T-helper 17 cell (primary cell): ENCODE measurements around the gene SYT14. TPM values are rescaled to one million over a fixed set of nuclear protein-coding genes. Genes with fewer than 3 reads are reported as not detected.
"Not testable (repeated sequence)": the region's sequence is repeated elsewhere in the genome, so short reads cannot be mapped to it uniquely, and the experiment has no call there.

Experiments used
- ATAC-seq: fragments of 150-1000 bp; cut with Tn5 transposase; 2 replicates; pipeline ENCODE4 v1.10.0; 2021; ENCODE audit warnings: mild to moderate bottlenecking, moderate library complexity
- DNase-seq, 3 donors: peaks; one replicate each; pipeline versions ENCODE4 v3.0.0 to v3.0.0-alpha.2; 2020 to 2021
- H3K9me3 ChIP-seq: one replicate; pipeline ENCODE4 v1.7.0; 2013; ENCODE audit warnings: low read length, mild to moderate bottlenecking; ENCODE audit not compliant: control insufficient read depth, poor library complexity, severe bottlenecking
- H3K27ac Mint-ChIP-seq: one replicate; pipeline ENCODE4 v1.8.0; 2022; ENCODE audit warnings: mild to moderate bottlenecking, moderate library complexity, mixed read lengths
- H3K27me3 Mint-ChIP-seq: one replicate; pipeline ENCODE4 v1.8.0; 2022; ENCODE audit warnings: mixed read lengths
- H3K36me3 Mint-ChIP-seq: one replicate; pipeline ENCODE4 v1.8.0; 2022; ENCODE audit warnings: low read depth, mixed read lengths
- H3K4me1 Mint-ChIP-seq: one replicate; pipeline ENCODE4 v1.8.0; 2022; ENCODE audit warnings: mild to moderate bottlenecking, mixed read lengths
- H3K4me3 Mint-ChIP-seq: one replicate; pipeline ENCODE4 v1.8.0; 2022; ENCODE audit warnings: mild to moderate bottlenecking, moderate library complexity, mixed read lengths
- total RNA-seq, 4 donors: library from RNA in 2 of 4; stranded (reverse) in 2 of 4; gene quantifications; one replicate each; pipeline ENCODE4 v1.2.3 and lab custom pipeline; 2022 to 2026

Gene SYT14
- total RNA-seq, 2 donors from 2014 or later, result not detected

GRCh38 chr1:210174133-210174532, 236.1 kb downstream of the SYT14 start:
- Mint-ChIP-seq H3K27me3 (peaks cover 53% of the 10 kb centered on the region), H3K4me3 (no peak overlapping the region), H3K36me3 (no peaks in the 10 kb centered on the region), H3K27ac (no peak overlapping the region), H3K4me1 (no peaks in the 10 kb centered on the region)
- no peak for ATAC-seq
- H3K9me3 ChIP-seq, result no peaks in the 10 kb centered on the region
- no peak for DNase-seq

- no peaks in the 10 kb centered on the region for H3K9me3 ChIP-seq
- no peak for DNase-seq
- Mint-ChIP-seq H3K27me3 (peaks cover 25% of the 10 kb centered on the region), H3K4me1 (no peaks in the 10 kb centered on the region), H3K27ac (no peak overlapping the region), H3K4me3 (no peak overlapping the region), H3K36me3 (no peaks in the 10 kb centered on the region)
- ATAC-seq, result no peak
Observed at GRCh38 chr1:210185063-210185462, 247.0 kb downstream of the SYT14 start.

GRCh38 chr1:210187849-210188606, 250.0 kb downstream of the SYT14 start:
- H3K4me3 Mint-ChIP-seq, H3K4me1 Mint-ChIP-seq, H3K9me3 ChIP-seq, H3K27ac Mint-ChIP-seq, ATAC-seq, H3K36me3 Mint-ChIP-seq, H3K27me3 Mint-ChIP-seq, DNase-seq: not testable (repeated sequence)

GRCh38 chr1:210189426-210189825, 251.4 kb downstream of the SYT14 start:
- no peaks in the 10 kb centered on the region for H3K27me3 Mint-ChIP-seq
- no peak overlapping the region for H3K4me3 Mint-ChIP-seq
- no peak overlapping the region for H3K27ac Mint-ChIP-seq
- no peaks in the 10 kb centered on the region for H3K9me3 ChIP-seq
- DNase-seq (no peak), ATAC-seq (no peak)
- H3K36me3 Mint-ChIP-seq, result no peaks in the 10 kb centered on the region
- no peaks in the 10 kb centered on the region for H3K4me1 Mint-ChIP-seq

GRCh38 chr1:210195635-210196160, 257.7 kb downstream of the SYT14 start:
- H3K9me3 ChIP-seq, result no peaks in the 10 kb centered on the region
- DNase-seq, result no peak
- Mint-ChIP-seq H3K27me3 (peaks cover 9% of the 10 kb centered on the region), H3K27ac (no peak overlapping the region), H3K4me1 (no peaks in the 10 kb centered on the region), H3K36me3 (no peaks in the 10 kb centered on the region), H3K4me3 (no peak overlapping the region)
- ATAC-seq, result no peak

GRCh38 chr1:210196266-210196665, 258.2 kb downstream of the SYT14 start:
- not testable (repeated sequence) for H3K4me3 Mint-ChIP-seq, H3K36me3 Mint-ChIP-seq, H3K27ac Mint-ChIP-seq, H3K9me3 ChIP-seq, H3K4me1 Mint-ChIP-seq, ATAC-seq, DNase-seq
- peaks cover 14% of the 10 kb centered on the region for H3K27me3 Mint-ChIP-seq

GRCh38 chr1:210198840-210199239, 260.8 kb downstream of the SYT14 start:
- Mint-ChIP-seq H3K36me3 (no peaks in the 10 kb centered on the region), H3K4me1 (no peaks in the 10 kb centered on the region), H3K27me3 (peaks cover 18% of the 10 kb centered on the region), H3K27ac (no peak overlapping the region), H3K4me3 (no peak overlapping the region)
- ATAC-seq (no peak), DNase-seq (no peak)
- no peaks in the 10 kb centered on the region for H3K9me3 ChIP-seq

GRCh38 chr1:210200124-210200736, 262.2 kb downstream of the SYT14 start:
- no peak for DNase-seq
- H3K4me3 Mint-ChIP-seq, result no peak overlapping the region
- H3K27ac Mint-ChIP-seq, result no peak overlapping the region
- H3K36me3 Mint-ChIP-seq, result no peaks in the 10 kb centered on the region
- peaks cover 21% of the 10 kb centered on the region for H3K27me3 Mint-ChIP-seq
- no peaks in the 10 kb centered on the region for H3K9me3 ChIP-seq
- no peak for ATAC-seq
- no peaks in the 10 kb centered on the region for H3K4me1 Mint-ChIP-seq

GRCh38 chr1:210201681-210202080, 263.7 kb downstream of the SYT14 start:
- Mint-ChIP-seq H3K27me3 (peaks cover 33% of the 10 kb centered on the region), H3K4me1 (no peaks in the 10 kb centered on the region), H3K27ac (no peak overlapping the region), H3K4me3 (no peak overlapping the region), H3K36me3 (no peaks in the 10 kb centered on the region)
- ATAC-seq, result no peak
- DNase-seq, result no peak
- no peaks in the 10 kb centered on the region for H3K9me3 ChIP-seq

GRCh38 chr1:210207597-210208450, 269.8 kb downstream of the SYT14 start:
- no peak for ATAC-seq
- no peaks in the 10 kb centered on the region for H3K36me3 Mint-ChIP-seq
- H3K27ac Mint-ChIP-seq, result no peak overlapping the region
- no peaks in the 10 kb centered on the region for H3K9me3 ChIP-seq
- H3K4me3 Mint-ChIP-seq, result no peak overlapping the region
- no peaks in the 10 kb centered on the region for H3K4me1 Mint-ChIP-seq
- no peak for DNase-seq
- H3K27me3 Mint-ChIP-seq, result peaks cover 40% of the 10 kb centered on the region

- DNase-seq (no peak), ATAC-seq (no peak)
- Mint-ChIP-seq H3K36me3 (peaks cover 2% of the 10 kb centered on the region), H3K4me1 (no peaks in the 10 kb centered on the region), H3K4me3 (no peak overlapping the region), H3K27me3 (peaks cover 40% of the 10 kb centered on the region), H3K27ac (no peak overlapping the region)
- no peaks in the 10 kb centered on the region for H3K9me3 ChIP-seq
Observed at GRCh38 chr1:210213335-210213734, 275.3 kb downstream of the SYT14 start.

GRCh38 chr1:210214573-210215409, 276.8 kb downstream of the SYT14 start:
- ATAC-seq (no peak), DNase-seq (no peak)
- no peak overlapping the region for H3K4me3 Mint-ChIP-seq

More at GRCh38 chr1:210214573-210215409, 276.8 kb downstream of the SYT14 start:
- H3K9me3 ChIP-seq, result no peaks in the 10 kb centered on the region
- H3K4me1 Mint-ChIP-seq, result no peaks in the 10 kb centered on the region
- no peak overlapping the region for H3K27ac Mint-ChIP-seq
- peaks cover 2% of the 10 kb centered on the region for H3K36me3 Mint-ChIP-seq
- peaks cover 40% of the 10 kb centered on the region for H3K27me3 Mint-ChIP-seq
